ENCODE measurements around the gene KCNA4.
"Not testable (repeated sequence)": the region's sequence is repeated elsewhere in the genome, so short reads cannot be mapped to it uniquely, and the experiment has no call there.

Gene KCNA4

DNA sequence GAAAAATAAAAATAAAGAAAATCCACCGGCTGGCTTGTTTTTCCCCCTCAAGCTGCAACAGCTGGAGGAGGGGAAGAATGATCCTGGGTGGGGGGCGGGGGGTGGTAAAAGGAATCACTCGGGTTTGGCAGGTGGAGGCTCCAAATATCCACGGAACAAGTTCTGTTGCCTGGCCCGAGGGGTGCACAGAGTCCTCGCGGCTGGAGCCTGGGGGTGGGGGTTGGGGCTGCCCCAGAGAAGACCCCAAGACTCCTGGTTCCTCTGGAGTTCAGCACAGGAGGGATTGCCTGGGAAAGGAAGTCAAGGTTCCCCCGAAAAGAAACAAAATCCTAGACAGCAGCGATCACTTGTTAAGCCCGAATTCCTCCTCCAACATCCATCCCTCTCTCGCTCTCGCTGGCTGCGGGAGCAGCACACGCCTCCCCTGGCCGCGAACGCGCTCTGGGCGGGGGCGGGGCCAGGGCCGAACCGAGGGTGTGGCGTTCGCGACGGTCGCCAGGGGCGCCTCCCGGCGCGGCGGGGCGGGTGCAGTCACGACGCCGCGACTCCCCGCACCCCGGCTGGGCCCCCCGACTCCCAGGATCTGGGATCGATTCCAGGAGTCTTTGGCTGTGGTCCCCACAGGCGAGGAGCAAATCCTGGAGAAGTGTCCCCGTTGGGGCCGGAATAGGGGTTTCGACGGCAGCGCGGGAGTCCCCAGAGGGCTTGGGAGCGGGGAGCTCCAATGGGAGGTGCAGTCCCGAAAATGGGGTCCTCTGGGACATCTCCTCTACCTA is at the start of gene KCNA4:
Gene KCNA4, minus strand, starts transcription at position 443 of the 776 bp plus-strand sequence. CDS start 4,352 bp downstream, outside the sequence.
- DNase-seq (ENCODE audit: insufficient read length, low spot score) = no peak
- no peak for FAIRE-seq

GRCh38 chr11:30062103-30062502 is 45.3 kb upstream of the KCNA4 start:
- FAIRE-seq = no peak
- DNase-seq (ENCODE audit: insufficient read length, low spot score) = no peak

DNA sequence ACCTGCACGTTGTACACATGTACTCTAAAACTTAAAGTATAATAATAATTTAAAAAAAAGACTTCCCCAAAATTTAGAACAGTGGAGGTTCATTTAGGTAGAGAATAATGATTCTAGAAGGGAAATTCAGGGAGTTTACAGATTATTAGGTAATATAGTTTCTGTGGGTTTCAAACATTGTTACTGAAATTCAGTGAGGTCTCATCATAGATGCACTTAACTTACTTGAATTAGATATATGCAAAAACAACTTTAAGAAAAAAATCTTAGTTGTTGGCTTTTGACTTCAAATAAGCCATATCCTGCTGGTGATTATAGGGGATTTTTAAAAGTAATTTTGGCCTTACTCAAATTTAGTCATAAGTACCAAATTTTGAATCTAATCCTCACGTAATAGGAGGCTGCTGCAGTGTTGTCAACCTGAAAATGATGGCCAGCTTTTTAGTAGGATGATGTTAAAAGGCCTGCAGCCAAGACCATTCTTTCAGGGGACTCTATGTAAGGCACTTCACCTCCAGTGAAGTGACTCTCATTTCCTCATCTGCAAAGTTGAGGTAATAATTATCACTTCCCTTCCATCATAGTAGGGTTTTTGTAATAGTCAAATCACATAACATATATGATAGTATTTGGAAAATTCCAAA is 42.5 kb upstream of the KCNA4 start:
- no peak for FAIRE-seq
- DNase-seq (ENCODE audit: insufficient read length, low spot score) = no peak

DNA sequence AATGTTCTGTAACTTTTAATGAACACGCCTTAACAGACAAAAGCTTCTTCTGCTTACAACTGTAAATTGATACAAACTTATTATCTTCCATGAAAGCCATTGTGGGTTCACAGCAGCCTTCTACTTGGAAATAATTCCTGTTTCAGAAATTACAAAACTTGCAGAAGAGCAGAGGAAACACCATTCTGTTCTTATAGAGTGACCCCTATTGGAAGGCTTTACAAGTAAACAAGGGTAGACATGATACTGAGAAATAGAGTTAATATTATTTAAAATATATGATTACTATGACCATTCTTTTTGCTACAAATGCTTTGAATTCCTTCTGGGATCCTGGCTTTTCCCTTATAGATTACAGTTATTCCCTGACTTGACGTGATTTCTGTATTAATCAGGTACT is 32.4 kb upstream of the KCNA4 start:
- no peak for DNase-seq (ENCODE audit: insufficient read length, low spot score)
- FAIRE-seq = no peak

GRCh38 chr11:30046578-30046945 is 29.7 kb upstream of the KCNA4 start:
- no peak for DNase-seq (ENCODE audit: insufficient read length, low spot score)
- no peak for FAIRE-seq

DNA sequence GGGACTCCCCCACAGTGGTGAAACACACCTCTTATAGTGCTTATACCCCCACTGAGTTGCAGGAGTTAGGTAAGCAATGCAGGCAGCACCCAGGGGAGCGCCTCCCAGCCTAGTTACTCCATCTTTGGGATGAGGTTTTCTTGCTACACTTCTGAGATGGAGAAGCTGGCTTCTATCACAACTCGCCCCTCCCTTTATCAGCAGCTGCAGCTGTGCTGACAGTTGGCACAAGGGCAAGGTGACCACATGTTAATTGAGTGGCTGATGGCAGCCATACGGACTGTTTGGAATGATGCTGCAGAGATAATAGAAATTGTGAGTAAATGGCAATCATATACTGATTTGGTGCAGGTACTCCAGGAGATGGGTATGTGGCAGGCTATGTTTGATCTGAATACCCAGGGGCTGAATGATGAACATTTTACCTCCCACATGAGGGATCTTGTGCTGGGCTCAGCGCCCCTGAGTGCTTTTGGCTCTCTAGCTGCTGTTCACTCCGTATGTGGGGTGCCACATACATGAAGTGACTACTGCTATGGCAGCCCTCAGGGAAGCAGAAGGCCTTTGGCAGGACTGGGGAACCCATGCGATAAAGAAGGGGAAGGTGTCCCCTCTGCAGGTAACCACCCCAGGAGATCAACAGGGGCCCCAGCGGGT is 29.2 kb upstream of the KCNA4 start:
- no peak for DNase-seq (ENCODE audit: insufficient read length, low spot score)
- no peak for FAIRE-seq

- DNase-seq (ENCODE audit: insufficient read length, low spot score) (no peak), FAIRE-seq (no peak)
Measured at GRCh38 chr11:30045144-30045543, 28.3 kb upstream of the KCNA4 start.

GRCh38 chr11:30041171-30041570 is 24.3 kb upstream of the KCNA4 start:
- FAIRE-seq (no peak), DNase-seq (ENCODE audit: insufficient read length, low spot score) (no peak)

DNA sequence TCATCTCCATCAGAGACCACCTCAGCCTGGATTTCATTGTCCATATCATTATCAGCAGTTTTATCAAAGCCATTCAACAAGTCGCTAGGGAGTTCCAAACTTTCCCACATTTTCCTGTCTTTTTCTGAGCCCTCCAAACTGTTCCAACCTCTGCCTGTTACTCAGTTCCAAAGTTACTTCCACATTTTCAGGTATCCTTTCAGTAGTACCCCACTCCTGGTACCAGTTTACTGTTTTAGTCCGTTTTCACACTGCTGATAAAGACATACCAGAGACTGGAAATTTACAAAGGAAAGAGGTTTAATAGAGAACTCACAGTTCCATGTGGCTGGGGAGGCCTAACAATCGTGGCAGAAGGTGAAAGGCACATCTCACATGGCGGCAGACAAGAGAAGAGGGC is 17.9 kb upstream of the KCNA4 start:
- DNase-seq (ENCODE audit: insufficient read length, low spot score); FAIRE-seq: not testable (repeated sequence)

GRCh38 chr11:30034166-30034565 is 17.3 kb upstream of the KCNA4 start:
- FAIRE-seq; DNase-seq (ENCODE audit: insufficient read length, low spot score): not testable (repeated sequence)

GRCh38 chr11:30025396-30026139 is 8.7 kb upstream of the KCNA4 start:
- DNase-seq (ENCODE audit: insufficient read length, low spot score) (no peak), FAIRE-seq (no peak)

- FAIRE-seq (no peak), DNase-seq (ENCODE audit: insufficient read length, low spot score) (no peak)
Measured at GRCh38 chr11:30023074-30023473, 6.2 kb upstream of the KCNA4 start.

- FAIRE-seq = no peak
Measured at GRCh38 chr11:30019481-30019880, 2.7 kb upstream of the KCNA4 start.

GRCh38 chr11:30018495-30018894 is 1.7 kb upstream of the KCNA4 start:
- DNase-seq (ENCODE audit: insufficient read length, low spot score) = no peak
- no peak for FAIRE-seq

More at GRCh38 chr11:30019481-30019880, 2.7 kb upstream of the KCNA4 start:
- no peak for DNase-seq (ENCODE audit: insufficient read length, low spot score)

GRCh38 chr11:30017445-30017895 is 640 bp upstream of the KCNA4 start:
- FAIRE-seq (no peak), DNase-seq (ENCODE audit: insufficient read length, low spot score) (no peak)

DNA sequence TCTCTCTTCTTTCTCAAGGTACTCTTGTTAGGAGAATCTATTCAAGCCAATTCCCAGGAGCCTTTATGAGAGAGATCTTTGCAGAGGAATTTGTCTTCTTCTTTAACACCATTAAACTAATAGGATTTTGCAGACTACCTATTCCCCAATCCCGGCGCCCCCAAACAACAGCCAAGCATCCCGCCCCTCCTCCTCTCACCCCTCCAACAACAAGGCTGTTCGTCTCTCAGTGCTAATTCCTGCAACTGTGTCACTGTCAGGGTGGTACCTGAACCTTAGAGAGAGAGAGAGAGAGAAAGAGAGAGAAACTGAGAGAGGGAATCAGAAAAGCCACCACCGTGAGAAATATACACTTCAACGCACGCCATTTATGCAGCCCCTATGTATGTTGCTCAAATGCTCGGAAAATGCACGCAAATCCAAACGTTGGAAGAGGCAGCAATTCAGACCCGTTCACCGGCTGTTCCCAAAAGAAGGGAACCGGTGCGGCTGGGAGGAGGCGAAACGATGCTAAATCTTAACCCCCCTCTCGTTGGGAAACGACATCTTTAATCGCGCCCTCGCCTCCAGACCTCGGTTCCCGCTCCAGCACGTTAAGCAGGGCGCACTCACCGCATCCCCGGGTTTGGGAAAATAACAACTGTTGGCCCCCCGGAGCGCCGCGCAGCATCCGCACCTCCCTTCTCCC is 961 bp downstream of the KCNA4 start:
- FAIRE-seq = no peak
- no peak for DNase-seq (ENCODE audit: insufficient read length, low spot score)

GRCh38 chr11:30012346-30012745 is 4.5 kb downstream of the KCNA4 start:
- DNase-seq (ENCODE audit: insufficient read length, low spot score) = no peak
- no peak for FAIRE-seq

- FAIRE-seq (no peak), DNase-seq (ENCODE audit: insufficient read length, low spot score) (no peak)
Measured at GRCh38 chr11:30009060-30009459, 7.8 kb downstream of the KCNA4 start.

DNA sequence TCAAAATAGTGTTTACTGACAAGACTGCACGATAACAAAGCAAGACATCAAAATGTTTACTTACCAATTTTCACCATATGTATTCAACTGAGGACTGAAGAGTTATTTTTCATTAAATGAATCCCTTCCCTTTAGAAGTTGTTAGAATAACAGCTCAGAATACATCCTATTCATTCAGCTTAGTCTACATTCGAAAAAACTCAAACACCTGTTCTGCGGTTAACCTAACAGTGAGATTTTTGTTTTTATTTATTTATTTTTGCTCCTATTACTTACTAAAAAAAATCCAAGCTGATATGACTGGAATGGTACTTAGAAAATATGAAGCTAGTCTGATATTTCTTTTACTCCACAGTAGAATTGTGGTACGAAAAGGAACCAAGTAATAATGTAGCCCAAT is 10.0 kb downstream of the KCNA4 start:
- FAIRE-seq = no peak

DNA sequence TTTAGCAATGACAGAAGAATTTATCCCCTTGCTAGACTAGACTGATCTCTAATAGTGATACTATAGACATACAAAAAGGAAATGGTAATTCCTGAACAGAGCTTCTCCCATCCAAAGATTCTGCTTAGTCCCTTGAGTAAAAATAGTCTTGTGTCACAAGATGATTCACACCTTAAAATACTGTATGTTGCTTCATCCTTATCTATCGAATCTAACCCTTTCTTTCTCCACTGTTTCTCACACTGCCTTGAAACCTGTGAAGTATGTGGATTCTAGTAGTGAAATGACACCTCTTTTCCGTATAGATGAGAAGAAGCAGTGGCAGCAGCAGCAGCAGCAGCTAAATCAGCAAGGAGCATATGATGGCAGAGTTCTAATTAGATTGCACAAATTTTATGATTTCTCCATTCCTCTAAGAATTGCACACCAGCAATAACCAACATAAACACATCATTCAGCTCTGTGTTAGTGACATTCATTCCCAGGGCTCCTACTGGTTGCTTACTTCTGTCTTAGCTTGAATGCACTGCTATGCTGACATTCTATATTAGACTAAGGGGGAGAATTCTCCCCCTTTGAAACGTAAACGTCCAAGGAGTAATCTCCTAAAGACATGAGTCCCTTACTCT is 14.6 kb downstream of the KCNA4 start:
- no peak for DNase-seq (ENCODE audit: insufficient read length, low spot score)
- no peak for FAIRE-seq

More for the DNA sequence above, 10.0 kb downstream of the KCNA4 start:
- DNase-seq (ENCODE audit: insufficient read length, low spot score) = no peak

All from HTR-8/SVneo (cell line).